Measurements from ENCODE around the gene RIC1. TPM values are rescaled to one million over a fixed set of nuclear protein-coding genes. Genes with fewer than 3 reads are reported as not detected.

RIC1 gene
- total RNA-seq, 1 experiment from 2014 or later: 18.6 TPM

DNA sequence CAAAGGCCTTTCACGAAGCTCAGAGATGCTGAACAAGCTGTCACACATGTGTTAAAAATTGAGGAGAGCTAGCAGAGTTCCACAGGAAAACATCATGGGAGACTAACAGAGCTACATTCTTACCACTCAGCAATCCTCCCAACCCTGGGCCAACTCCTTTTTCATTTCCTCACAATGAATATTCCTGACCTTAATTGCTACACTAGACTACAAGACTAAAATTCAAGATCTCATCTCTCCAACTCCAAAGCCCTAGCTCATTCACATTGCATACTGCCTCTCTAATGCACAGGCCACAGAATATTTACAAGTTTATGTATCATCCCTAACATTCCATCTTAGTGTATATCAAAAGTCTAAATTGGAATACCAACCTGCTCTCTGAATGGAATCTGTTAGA is 182.8 kb downstream of the RIC1 start:
- POLR2A ChIA-PET: no interaction called here
- Histone ChIP-seq H3K36me3 (ENCODE audit: control insufficient read depth, insufficient read depth, low read length) (no peaks in the 10 kb centered on the region; the same call in 1 of the 2 replicates), H3K9me3 (no peaks in the 10 kb centered on the region), H3K4me3 (ENCODE audit: low read depth, low read length) (no peak overlapping the region), H3K27me3 (replicated peaks; ENCODE audit: control insufficient read depth, insufficient read depth, low read length) (no peaks in the 10 kb centered on the region), H3K4me1 (no peaks in the 10 kb centered on the region)
- no peaks in the 10 kb centered on the region for H3K9me3 Mint-ChIP-seq (ENCODE audit: unreplicated experiment)
- BruUV-seq (replicated peaks): no TSS peak
- H3K27ac Mint-ChIP-seq (ENCODE audit: unreplicated experiment): no peak overlapping the region
- H3K4me3 Mint-ChIP-seq (ENCODE audit: unreplicated experiment): no peak overlapping the region
- CTCF ChIA-PET: no interaction called here
- no peaks in the 10 kb centered on the region for H3K4me1 Mint-ChIP-seq (ENCODE audit: low read depth, unreplicated experiment)
- TF ChIP-seq, protein P1, sequence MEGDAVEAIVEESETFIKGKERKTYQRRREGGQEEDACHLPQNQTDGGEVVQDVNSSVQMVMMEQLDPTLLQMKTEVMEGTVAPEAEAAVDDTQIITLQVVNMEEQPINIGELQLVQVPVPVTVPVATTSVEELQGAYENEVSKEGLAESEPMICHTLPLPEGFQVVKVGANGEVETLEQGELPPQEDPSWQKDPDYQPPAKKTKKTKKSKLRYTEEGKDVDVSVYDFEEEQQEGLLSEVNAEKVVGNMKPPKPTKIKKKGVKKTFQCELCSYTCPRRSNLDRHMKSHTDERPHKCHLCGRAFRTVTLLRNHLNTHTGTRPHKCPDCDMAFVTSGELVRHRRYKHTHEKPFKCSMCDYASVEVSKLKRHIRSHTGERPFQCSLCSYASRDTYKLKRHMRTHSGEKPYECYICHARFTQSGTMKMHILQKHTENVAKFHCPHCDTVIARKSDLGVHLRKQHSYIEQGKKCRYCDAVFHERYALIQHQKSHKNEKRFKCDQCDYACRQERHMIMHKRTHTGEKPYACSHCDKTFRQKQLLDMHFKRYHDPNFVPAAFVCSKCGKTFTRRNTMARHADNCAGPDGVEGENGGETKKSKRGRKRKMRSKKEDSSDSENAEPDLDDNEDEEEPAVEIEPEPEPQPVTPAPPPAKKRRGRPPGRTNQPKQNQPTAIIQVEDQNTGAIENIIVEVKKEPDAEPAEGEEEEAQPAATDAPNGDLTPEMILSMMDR (IDR thresholded peaks at IDR 0.05; ENCODE audit: insufficient read depth in 1 of 2, low read depth in 1 of 2, low read length in 1 of 2, severe bottlenecking in 1 of 2, unreplicated experiment in 1 of 2): no peak
- no peaks in the 10 kb centered on the region for H3K27me3 Mint-ChIP-seq (ENCODE audit: insufficient read depth, unreplicated experiment)
- H3K36me3 Mint-ChIP-seq (ENCODE audit: insufficient read depth, unreplicated experiment): peaks cover 25% of the 10 kb centered on the region
- DNase-seq: no peak
- intact Hi-C loops (cut with micrococcal nuclease; ENCODE audit: unreplicated experiment): no loop called here

DNA sequence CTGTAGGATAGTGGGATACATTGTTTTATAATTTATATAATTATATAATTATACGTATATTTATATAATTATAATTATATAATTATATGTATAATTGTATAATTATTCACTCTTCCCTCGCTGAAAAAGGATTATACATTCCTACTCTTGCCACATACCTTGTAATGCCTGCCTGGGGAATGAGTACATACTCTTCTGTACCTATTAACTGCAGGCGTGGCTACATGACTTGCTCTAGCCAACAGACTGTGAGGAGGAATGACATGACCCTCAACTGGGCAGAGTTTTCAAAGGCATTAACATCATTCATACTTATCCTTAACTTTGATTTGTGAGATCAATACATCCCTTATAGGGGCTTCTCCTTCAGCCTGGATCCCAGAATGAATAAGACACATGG is 184.9 kb downstream of the RIC1 start:
- no peaks in the 10 kb centered on the region for H3K9me3 ChIP-seq
- ChIA-PET CTCF (no interaction called here), POLR2A (no interaction called here)
- TF ChIP-seq, protein P1 (IDR thresholded peaks at IDR 0.05; ENCODE audit: insufficient read depth in 1 of 2, low read depth in 1 of 2, low read length in 1 of 2, severe bottlenecking in 1 of 2, unreplicated experiment in 1 of 2): no peak
- Mint-ChIP-seq H3K4me3 (ENCODE audit: unreplicated experiment) (no peak overlapping the region), H3K4me1 (ENCODE audit: low read depth, unreplicated experiment) (peaks cover 11% of the 10 kb centered on the region), H3K36me3 (ENCODE audit: insufficient read depth, unreplicated experiment) (peaks cover 26% of the 10 kb centered on the region), H3K9me3 (ENCODE audit: unreplicated experiment) (no peaks in the 10 kb centered on the region), H3K27me3 (ENCODE audit: insufficient read depth, unreplicated experiment) (no peaks in the 10 kb centered on the region), H3K27ac (ENCODE audit: unreplicated experiment) (no peak overlapping the region)
- no TSS peak for BruUV-seq (replicated peaks)
- intact Hi-C loops (cut with micrococcal nuclease; ENCODE audit: unreplicated experiment): no loop called here
- H3K36me3 ChIP-seq (ENCODE audit: control insufficient read depth, insufficient read depth, low read length): no peaks in the 10 kb centered on the region; the same call in 1 of the 2 replicates
- peaks cover 14% of the 10 kb centered on the region for H3K4me1 ChIP-seq
- DNase-seq: no peak
- H3K27me3 ChIP-seq (replicated peaks; ENCODE audit: control insufficient read depth, insufficient read depth, low read length): no peaks in the 10 kb centered on the region
- no peak overlapping the region for H3K4me3 ChIP-seq (ENCODE audit: low read depth, low read length)

DNA sequence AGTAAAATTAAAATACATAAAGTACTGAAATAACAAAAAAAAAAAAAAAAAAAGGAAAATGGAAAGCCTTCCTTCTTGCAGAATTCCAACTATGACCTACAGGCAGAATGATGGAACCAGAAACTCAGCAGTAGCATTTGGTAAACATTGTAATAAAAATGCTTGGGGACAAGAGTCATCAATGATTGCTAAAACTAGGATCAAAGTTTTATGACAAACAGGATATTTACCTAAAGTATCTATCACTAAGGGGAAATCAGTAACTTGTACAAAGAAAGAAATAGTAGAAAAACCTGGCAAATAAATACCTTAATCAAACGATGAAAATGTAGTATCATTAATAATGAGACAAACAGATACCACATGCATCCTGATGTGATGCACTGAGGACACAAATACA is 186.6 kb downstream of the RIC1 start:
- no TSS peak for BruUV-seq (replicated peaks)

More for the DNA sequence above, 186.6 kb downstream of the RIC1 start:
- peaks cover 18% of the 10 kb centered on the region for H3K4me1 ChIP-seq
- TF ChIP-seq, protein P1 (IDR thresholded peaks at IDR 0.05; ENCODE audit: insufficient read depth in 1 of 2, low read depth in 1 of 2, low read length in 1 of 2, severe bottlenecking in 1 of 2, unreplicated experiment in 1 of 2): no peak
- H3K4me1 Mint-ChIP-seq (ENCODE audit: low read depth, unreplicated experiment): peaks cover 11% of the 10 kb centered on the region
- H3K4me3 ChIP-seq (ENCODE audit: low read depth, low read length): no peak overlapping the region
- H3K9me3 Mint-ChIP-seq (ENCODE audit: unreplicated experiment): no peaks in the 10 kb centered on the region
- no peaks in the 10 kb centered on the region; the same call in 1 of the 2 replicates for H3K36me3 ChIP-seq (ENCODE audit: control insufficient read depth, insufficient read depth, low read length)
- intact Hi-C loops (cut with micrococcal nuclease; ENCODE audit: unreplicated experiment): no loop called here
- H3K4me3 Mint-ChIP-seq (ENCODE audit: unreplicated experiment): no peak overlapping the region
- peaks cover 26% of the 10 kb centered on the region for H3K36me3 Mint-ChIP-seq (ENCODE audit: insufficient read depth, unreplicated experiment)
- DNase-seq: no peak
- H3K9me3 ChIP-seq: no peaks in the 10 kb centered on the region
- no peak overlapping the region for H3K27ac Mint-ChIP-seq (ENCODE audit: unreplicated experiment)
- no peaks in the 10 kb centered on the region for H3K27me3 ChIP-seq (replicated peaks; ENCODE audit: control insufficient read depth, insufficient read depth, low read length)
- POLR2A ChIA-PET: no interaction called here
- H3K27me3 Mint-ChIP-seq (ENCODE audit: insufficient read depth, unreplicated experiment): no peaks in the 10 kb centered on the region
- CTCF ChIA-PET: no interaction called here

All from Caco-2 (cell line).